ENCODE results near the gene SPART.
"Not testable (repeated sequence)": the region's sequence is repeated elsewhere in the genome, so short reads cannot be mapped to it uniquely, and the experiment has no call there.

- not testable (repeated sequence) for TF ChIP-seq CTCF, POLR2A (IDR thresholded peaks at IDR 0.05)
These were observed 46.7 kb downstream of the SPART start for GRCh38 chr13:36299469-36299868.

All from right lobe of liver (tissue), 4 donors.